Smooth muscle cell (in vitro differentiated cells): Measurements from ENCODE around the gene GTF2I. TPM values are rescaled to one million over a fixed set of nuclear protein-coding genes. Genes with fewer than 3 reads are reported as not detected.

Source experiments
- DNase-seq: peaks from one replicate; lab custom pipeline; 2025; ENCODE audit not compliant: unreplicated experiment; lab: John Stamatoyannopoulos, UW
- H2AFZ ChIP-seq: fragments of 200-600 bp; sonication (generic); 2 replicates; pipeline ENCODE4 v1.6.0; 2016; ENCODE audit warnings: antibody characterized with exemption, low read depth, mild to moderate bottlenecking
- H3F3A ChIP-seq: fragments of 200-600 bp; sonication (generic); 2 replicates; pipeline ENCODE4 v1.6.0; 2017; ENCODE audit warnings: antibody characterized with exemption, low read depth
- H3K27ac ChIP-seq: fragments of 200-600 bp; sonication (generic); 2 replicates; pipeline ENCODE4 v1.5.1; 2016; ENCODE audit warnings: low read depth, mild to moderate bottlenecking
- H3K27me3 ChIP-seq: fragments of 200-600 bp; sonication (generic); 2 replicates; pipeline ENCODE4 v1.6.1; 2016; ENCODE audit warnings: low read depth, mild to moderate bottlenecking
- H3K36me3 ChIP-seq: fragments of 200-600 bp; sonication (generic); 2 replicates; pipeline ENCODE4 v1.5.1; 2016; ENCODE audit warnings: low read depth
- H3K4me1 ChIP-seq: fragments of 200-600 bp; sonication (generic); 2 replicates; pipeline ENCODE4 v1.5.1; 2016; ENCODE audit warnings: low read depth
- H3K4me2 ChIP-seq: fragments of 200-600 bp; sonication (generic); 2 replicates; pipeline ENCODE4 v1.6.0; 2016; ENCODE audit warnings: mild to moderate bottlenecking
- H3K4me3 ChIP-seq: fragments of 200-600 bp; sonication (generic); 2 replicates; pipeline ENCODE4 v1.5.1; 2016; ENCODE audit warnings: mild to moderate bottlenecking
- H3K79me2 ChIP-seq: fragments of 200-600 bp; sonication (generic); 2 replicates; pipeline ENCODE4 v1.6.0; 2016; ENCODE audit warnings: low read depth, mild to moderate bottlenecking
- H3K9ac ChIP-seq: fragments of 200-600 bp; sonication (generic); 2 replicates; pipeline ENCODE4 v1.6.0; 2016; ENCODE audit warnings: low read depth
- H3K9me3 ChIP-seq: fragments of 200-600 bp; sonication (generic); replicated peaks from 2 replicates; pipeline ENCODE4 v1.5.1; 2016; ENCODE audit warnings: low read depth
- H4K20me1 ChIP-seq: fragments of 200-600 bp; sonication (generic); 2 replicates; pipeline ENCODE4 v1.6.0; 2016; ENCODE audit warnings: low read depth
- WGBS: methylation state at CpG from one replicate; pipeline ENCODE4 v1.1.7; 2016; ENCODE audit warnings: low lambda C conversion rate; 5-methylcytosine and 5-hydroxymethylcytosine counted together
- polyA plus RNA-seq: library from polyadenylated mRNA; unstranded; fragments of >200 nt; fragmentation: Nextera tagmentation; extraction: Ambion mirVana; gene quantifications from 2 replicates; pipeline ENCODE4 v1.2.1, GENCODE V29; 2016
- total RNA-seq: library from RNA; depleted of rRNA; stranded (reverse); fragments of >200 nt; gene quantifications from 2 replicates; pipeline ENCODE4 v1.2.3, GENCODE V29; 2014
- TF ChIP-seq, protein P1 (sequence below): fragments of 200-600 bp; sonication (generic); IDR thresholded peaks from 2 replicates; pipeline ENCODE4 v1.5.1; 2017; ENCODE audit warnings: borderline replicate concordance, mild to moderate bottlenecking, antibody characterized with exemption; ENCODE audit not compliant: insufficient read depth, poor library complexity, severe bottlenecking

Gene GTF2I
- total and polyA plus RNA-seq, 2 experiments from 2014 or later, result 63.9 to 90.7 TPM

DNA sequence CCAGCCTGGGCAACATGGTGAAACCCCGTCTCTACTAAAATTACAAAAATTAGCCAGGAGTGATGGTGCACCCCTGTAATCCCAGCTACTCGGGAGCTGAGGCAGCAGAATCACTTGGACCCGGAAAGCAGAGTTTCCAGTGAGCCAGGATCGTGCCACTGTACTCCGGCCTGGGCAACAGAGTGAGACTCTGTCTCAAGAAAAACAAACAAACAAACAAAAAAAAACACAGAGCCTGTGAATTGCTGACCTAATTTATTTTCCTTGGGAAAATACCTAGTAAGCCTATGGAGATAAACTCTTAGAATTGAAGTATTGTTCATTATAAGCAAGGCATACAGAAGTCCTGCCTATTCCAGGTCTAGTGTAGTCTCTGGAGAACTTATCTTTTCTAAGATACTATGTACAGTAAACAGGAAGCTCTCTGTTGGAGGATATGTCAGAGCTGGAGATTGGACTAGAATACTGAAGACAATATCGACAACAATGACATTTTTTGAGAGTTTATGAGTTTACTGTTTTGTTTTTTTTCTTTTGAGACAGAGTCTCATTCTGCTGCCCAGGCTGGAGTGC, 14.9 kb downstream of the GTF2I start:
- Histone ChIP-seq H3K79me2 (peaks cover 100% of the 10 kb centered on the region), H3K4me1 (peaks cover 7% of the 10 kb centered on the region), H3F3A (no peaks in the 10 kb centered on the region), H3K27ac (peak overlapping the region; percentile 7), H2AFZ (no peak overlapping the region), H3K27me3 (no peaks in the 10 kb centered on the region), H3K36me3 (no peaks in the 10 kb centered on the region), H4K20me1 (peaks cover 100% of the 10 kb centered on the region), H3K9me3 (no peaks in the 10 kb centered on the region), H3K4me2 (no peak overlapping the region), H3K4me3 (no peak overlapping the region), H3K9ac (no peak overlapping the region)
- no peak for DNase-seq
- TF ChIP-seq, protein P1, sequence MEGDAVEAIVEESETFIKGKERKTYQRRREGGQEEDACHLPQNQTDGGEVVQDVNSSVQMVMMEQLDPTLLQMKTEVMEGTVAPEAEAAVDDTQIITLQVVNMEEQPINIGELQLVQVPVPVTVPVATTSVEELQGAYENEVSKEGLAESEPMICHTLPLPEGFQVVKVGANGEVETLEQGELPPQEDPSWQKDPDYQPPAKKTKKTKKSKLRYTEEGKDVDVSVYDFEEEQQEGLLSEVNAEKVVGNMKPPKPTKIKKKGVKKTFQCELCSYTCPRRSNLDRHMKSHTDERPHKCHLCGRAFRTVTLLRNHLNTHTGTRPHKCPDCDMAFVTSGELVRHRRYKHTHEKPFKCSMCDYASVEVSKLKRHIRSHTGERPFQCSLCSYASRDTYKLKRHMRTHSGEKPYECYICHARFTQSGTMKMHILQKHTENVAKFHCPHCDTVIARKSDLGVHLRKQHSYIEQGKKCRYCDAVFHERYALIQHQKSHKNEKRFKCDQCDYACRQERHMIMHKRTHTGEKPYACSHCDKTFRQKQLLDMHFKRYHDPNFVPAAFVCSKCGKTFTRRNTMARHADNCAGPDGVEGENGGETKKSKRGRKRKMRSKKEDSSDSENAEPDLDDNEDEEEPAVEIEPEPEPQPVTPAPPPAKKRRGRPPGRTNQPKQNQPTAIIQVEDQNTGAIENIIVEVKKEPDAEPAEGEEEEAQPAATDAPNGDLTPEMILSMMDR, result no peak
- 81% methylated on average over 6 of the region's 6 CpGs for WGBS

DNA sequence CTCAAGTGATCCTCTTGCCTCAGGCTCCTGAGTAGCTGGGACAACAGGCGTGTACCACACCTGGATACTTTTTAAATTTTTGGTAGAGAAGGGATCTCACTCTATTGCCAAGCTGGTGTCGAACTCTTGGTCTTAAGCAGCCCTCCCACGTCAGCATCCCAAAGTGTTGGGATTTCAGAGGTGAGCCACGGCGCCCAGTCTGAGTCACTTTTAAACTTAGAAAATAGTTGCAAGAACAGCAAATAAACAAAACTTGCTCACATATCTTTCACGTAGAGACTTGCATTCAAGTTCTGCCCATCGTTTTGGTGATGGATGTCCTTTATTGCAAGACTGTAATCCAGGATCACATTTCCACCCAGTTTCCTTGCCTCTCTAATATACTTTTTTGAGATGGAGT, 16.6 kb downstream of the GTF2I start:
- Histone ChIP-seq H3K9me3 (no peaks in the 10 kb centered on the region), H3K9ac (no peak overlapping the region), H3K79me2 (peaks cover 100% of the 10 kb centered on the region), H3K27ac (no peak overlapping the region), H4K20me1 (peaks cover 100% of the 10 kb centered on the region), H3K4me2 (no peak overlapping the region), H3K36me3 (no peaks in the 10 kb centered on the region), H3K27me3 (no peaks in the 10 kb centered on the region), H3K4me3 (no peak overlapping the region), H2AFZ (no peak overlapping the region), H3K4me1 (peaks cover 7% of the 10 kb centered on the region), H3F3A (no peaks in the 10 kb centered on the region)
- TF ChIP-seq, protein P1, result no peak
- no peak for DNase-seq
- WGBS, result 87% methylated on average over 7 of the region's 7 CpGs

DNA sequence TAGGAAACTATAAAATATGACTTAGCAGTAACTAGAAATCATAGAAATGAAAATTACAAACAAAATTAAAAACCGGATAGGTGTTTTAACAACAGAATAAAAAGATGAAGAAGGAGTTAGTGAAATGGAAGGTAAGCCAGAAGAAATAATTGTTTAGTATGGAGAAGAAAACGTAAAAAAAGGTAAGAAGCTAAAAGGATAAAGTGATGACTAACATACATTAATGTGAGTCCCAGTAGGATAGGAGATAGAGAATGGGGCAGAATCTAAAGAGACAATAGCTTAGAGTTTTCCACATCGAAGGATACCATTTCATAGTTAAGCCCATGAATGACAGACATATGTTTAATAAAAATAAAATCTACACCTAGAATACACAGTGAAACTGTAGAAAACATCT, 25.3 kb downstream of the GTF2I start:
- Histone ChIP-seq H3F3A (peaks cover 5% of the 10 kb centered on the region), H3K4me3 (no peak overlapping the region), H3K9me3 (no peaks in the 10 kb centered on the region), H3K27ac (no peak overlapping the region), H4K20me1 (peaks cover 97% of the 10 kb centered on the region), H3K4me1 (no peaks in the 10 kb centered on the region), H3K79me2 (peaks cover 99% of the 10 kb centered on the region), H3K9ac (no peak overlapping the region), H3K36me3 (no peaks in the 10 kb centered on the region), H2AFZ (no peak overlapping the region), H3K27me3 (no peaks in the 10 kb centered on the region), H3K4me2 (no peak overlapping the region)
- TF ChIP-seq, protein P1, result no peak
- WGBS, result 95% methylated on average over 3 of the region's 3 CpGs
- no peak for DNase-seq

DNA sequence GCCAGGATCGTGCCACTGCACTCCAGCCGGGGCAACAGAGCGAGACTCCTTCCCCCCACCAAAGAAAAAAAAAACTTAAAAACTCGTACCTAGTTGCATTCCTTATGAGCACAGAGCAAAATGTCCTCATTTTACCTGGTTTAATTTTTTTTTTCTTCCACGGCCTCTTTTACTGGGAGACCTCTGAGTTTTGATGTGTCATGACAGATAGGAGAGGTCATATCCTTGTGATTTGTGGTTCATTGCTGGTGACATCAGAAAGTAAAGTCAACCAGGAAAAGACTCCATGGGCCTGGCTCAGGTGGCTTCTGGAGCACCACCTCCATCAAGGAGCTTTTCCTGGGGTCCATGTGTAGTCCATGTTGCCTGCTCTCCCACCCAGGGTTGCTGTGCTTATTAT, 26.3 kb downstream of the GTF2I start:
- no peak overlapping the region for H3K9ac ChIP-seq

More for the DNA sequence above, 26.3 kb downstream of the GTF2I start:
- Histone ChIP-seq H3K27ac (no peak overlapping the region), H3F3A (peaks cover 5% of the 10 kb centered on the region), H4K20me1 (peaks cover 97% of the 10 kb centered on the region), H3K36me3 (no peaks in the 10 kb centered on the region), H3K79me2 (peaks cover 99% of the 10 kb centered on the region), H3K4me3 (no peak overlapping the region), H3K4me1 (no peaks in the 10 kb centered on the region), H3K4me2 (no peak overlapping the region), H3K27me3 (no peaks in the 10 kb centered on the region), H2AFZ (no peak overlapping the region), H3K9me3 (no peaks in the 10 kb centered on the region)
- WGBS, result 98% methylated on average over 5 of the region's 5 CpGs
- DNase-seq, result no peak
- TF ChIP-seq, protein P1, result no peak
